Gastroesophageal sphincter (tissue), 4 donors: ENCODE measurements around the gene QARS1. TPM values are rescaled to one million over a fixed set of nuclear protein-coding genes. Genes with fewer than 3 reads are reported as not detected.

Experiments used
- ATAC-seq: fragments of 150-250 bp; one replicate; pipeline ENCODE4 v1.9.1; 2016; ENCODE audit warnings: mild to moderate bottlenecking, moderate library complexity
- H3K27ac ChIP-seq, 4 donors: fragments of 200-600 bp; sonication (generic) in 3 of 4; 1 replicate in 3 of 4; 2 replicates in 1 of 4; pipeline ENCODE4 v1.5.1; 2016 to 2019
- H3K27me3 ChIP-seq: fragments of 200-600 bp; sonication (generic); one replicate; pipeline ENCODE4 v1.5.1; 2019
- H3K36me3 ChIP-seq, 2 donors: fragments of 200-600 bp; sonication (generic); one replicate each; pipeline ENCODE4 v1.5.1; 2019; ENCODE audit warnings: control low read depth in 1 of 2
- H3K4me1 ChIP-seq, 3 donors: fragments of 200-600 bp; sonication (generic); 1 replicate in 2 of 3; 2 replicates in 1 of 3; pipeline ENCODE4 v1.5.1; 2016 to 2019; ENCODE audit warnings: control low read depth in 2 of 3
- H3K4me3 ChIP-seq, 2 donors: fragments of 200-600 bp; sonication (generic); one replicate each; pipeline ENCODE4 v1.5.1; 2019; ENCODE audit warnings: mild to moderate bottlenecking in 1 of 2, moderate library complexity in 1 of 2
- H3K9me3 ChIP-seq, 3 donors: fragments of 200-600 bp; sonication (generic); one replicate each; pipeline ENCODE4 v1.5.1; 2017 to 2019; ENCODE audit warnings: control low read depth in 2 of 3
- EP300 ChIP-seq: sonication (generic); formaldehyde crosslinking; IDR thresholded peaks from one replicate; pipeline ENCODE4 v1.6.1; 2017; ENCODE audit warnings: antibody characterized with exemption, mild to moderate bottlenecking
- POLR2A ChIP-seq, 2 donors: fragments of 450-650 bp; IDR thresholded peaks; one replicate each; pipeline ENCODE4 v1.6.1; 2017; ENCODE audit warnings: antibody characterized with exemption in 2 of 2, mild to moderate bottlenecking in 2 of 2, moderate library complexity in 1 of 2
- POLR2AphosphoS5 ChIP-seq: sonication (generic); formaldehyde crosslinking; IDR thresholded peaks from one replicate; pipeline ENCODE4 v1.6.1; 2017; ENCODE audit warnings: antibody characterized with exemption
- WGBS, 2 donors: methylation state at CpG; one replicate each; pipeline ENCODE4 v1.1.5; 2018; ENCODE audit warnings: low coverage in 1 of 2; 5-methylcytosine and 5-hydroxymethylcytosine counted together
- total RNA-seq, 4 donors: library from RNA; depleted of rRNA; stranded (reverse); fragments of >200 nt; gene quantifications; one replicate each; pipeline ENCODE4 v1.1.0, GENCODE V29; 2016
- TF ChIP-seq, protein P1 (sequence below), 4 experiments: fragments of 200-600 bp in 2 of 4; fragments of 450-650 bp in 2 of 4; sonication (generic) in 1 of 4; IDR thresholded peaks; one replicate each; pipeline ENCODE4 v1.5.1; 2017 to 2019; ENCODE audit warnings: antibody characterized with exemption in 4 of 4, mild to moderate bottlenecking in 2 of 4, moderate library complexity in 2 of 4

QARS1 gene
- total RNA-seq, 4 donors from 2014 or later = 148 to 205 (median 183) TPM

DNA sequence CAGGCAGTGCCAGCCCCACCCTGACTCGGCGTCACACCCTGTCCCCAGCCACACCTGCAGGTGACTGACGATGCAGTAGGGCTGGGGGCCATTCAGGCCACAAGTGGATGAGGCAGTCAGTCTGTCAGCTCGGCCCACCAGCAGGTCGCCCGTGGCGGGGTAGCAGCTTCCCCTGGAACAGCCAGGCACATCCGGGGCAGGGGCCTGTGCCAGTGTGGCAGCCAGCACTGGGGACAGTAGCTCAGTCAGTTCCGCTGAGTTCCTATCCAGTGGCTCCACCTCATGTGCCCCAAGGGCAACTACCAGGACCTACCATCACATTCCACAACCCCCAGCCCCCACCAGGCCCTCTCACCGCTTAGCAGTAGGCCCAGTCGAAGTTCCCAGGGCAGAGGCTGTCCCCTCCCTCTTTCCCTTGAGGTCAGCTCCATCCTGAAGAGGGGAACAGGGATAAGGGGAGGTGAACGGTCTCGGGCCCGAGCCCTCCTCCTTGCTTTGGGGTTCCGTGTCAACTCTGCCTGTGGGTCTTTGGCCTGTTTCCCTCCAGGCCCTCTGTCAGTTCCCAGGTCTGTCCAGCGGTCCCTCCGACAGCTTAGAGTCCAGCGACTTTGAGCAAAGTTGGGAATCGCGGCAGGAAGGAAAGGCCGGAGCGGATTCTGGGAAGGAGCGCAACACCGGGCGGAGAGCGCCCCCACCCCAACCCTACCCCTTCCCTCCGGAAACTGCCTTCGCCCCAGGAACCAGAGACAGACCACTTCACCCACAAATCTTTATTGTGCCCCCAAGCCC, 28.1 kb upstream of the QARS1 start, which contains the start of gene LAMB2:
Gene LAMB2 (minus strand): TSS at position 614 of the 789 bp plus-strand sequence. CDS start 183 bp downstream, at position 431.
- TF ChIP-seq, protein P1, sequence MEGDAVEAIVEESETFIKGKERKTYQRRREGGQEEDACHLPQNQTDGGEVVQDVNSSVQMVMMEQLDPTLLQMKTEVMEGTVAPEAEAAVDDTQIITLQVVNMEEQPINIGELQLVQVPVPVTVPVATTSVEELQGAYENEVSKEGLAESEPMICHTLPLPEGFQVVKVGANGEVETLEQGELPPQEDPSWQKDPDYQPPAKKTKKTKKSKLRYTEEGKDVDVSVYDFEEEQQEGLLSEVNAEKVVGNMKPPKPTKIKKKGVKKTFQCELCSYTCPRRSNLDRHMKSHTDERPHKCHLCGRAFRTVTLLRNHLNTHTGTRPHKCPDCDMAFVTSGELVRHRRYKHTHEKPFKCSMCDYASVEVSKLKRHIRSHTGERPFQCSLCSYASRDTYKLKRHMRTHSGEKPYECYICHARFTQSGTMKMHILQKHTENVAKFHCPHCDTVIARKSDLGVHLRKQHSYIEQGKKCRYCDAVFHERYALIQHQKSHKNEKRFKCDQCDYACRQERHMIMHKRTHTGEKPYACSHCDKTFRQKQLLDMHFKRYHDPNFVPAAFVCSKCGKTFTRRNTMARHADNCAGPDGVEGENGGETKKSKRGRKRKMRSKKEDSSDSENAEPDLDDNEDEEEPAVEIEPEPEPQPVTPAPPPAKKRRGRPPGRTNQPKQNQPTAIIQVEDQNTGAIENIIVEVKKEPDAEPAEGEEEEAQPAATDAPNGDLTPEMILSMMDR (IDR thresholded peaks at IDR 0.05) = peak in 2 of 4 experiments; percentile 6 to 22
- peak; percentile 2 to 43 for TF ChIP-seq POLR2A (IDR thresholded peaks at IDR 0.05)
- TF ChIP-seq EP300 = no peak
- peak; percentile 53 for TF ChIP-seq POLR2AphosphoS5
- H3K4me1 ChIP-seq = peaks cover 0 to 51% (median 27%) of the 10 kb centered on the region in 3 donors
- peaks cover 0 to 39% of the 10 kb centered on the region in 2 donors for H3K36me3 ChIP-seq
- 0% methylated on average over 7 of the region's 28 CpGs; no CpG with 5 or more reads in 1 of the 2 donors for WGBS, 2 donors
- peak within 1 kb of the TSS; percentile 68 to 95 (median 90) for H3K27ac ChIP-seq
- H3K9me3 ChIP-seq = no peaks in the 10 kb centered on the region
- peaks cover 2% of the 10 kb centered on the region for H3K27me3 ChIP-seq
- peak within 1 kb of the TSS; percentile 78 to 92 for H3K4me3 ChIP-seq
- peak; percentile 85 for ATAC-seq

DNA sequence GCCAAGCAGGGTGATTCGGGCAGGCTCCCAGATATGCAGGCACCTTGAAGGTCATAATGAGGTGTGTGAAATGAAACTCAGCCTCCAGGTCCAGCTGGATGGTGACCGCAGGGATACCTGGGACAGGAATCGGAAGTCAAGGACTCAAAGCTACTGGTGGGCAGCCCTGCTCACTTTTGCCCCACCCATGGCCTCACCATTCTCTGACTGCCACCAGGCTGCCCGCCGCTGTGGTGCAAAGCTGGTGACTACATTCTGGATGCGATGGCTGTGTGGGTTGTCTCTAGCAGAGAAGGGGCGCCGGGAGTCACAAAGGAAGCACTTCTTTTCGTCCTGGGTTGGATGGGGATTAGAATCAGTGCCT, 27.5 kb upstream of the QARS1 start:
- WGBS, 2 donors = 34% methylated on average over 3 of the region's 9 CpGs; no CpG with 5 or more reads in 1 of the 2 donors
- ATAC-seq = no peak
- H3K27ac ChIP-seq = peak overlapping the region; percentile 68 to 95 (median 90)
- peaks cover 0 to 51% (median 27%) of the 10 kb centered on the region in 3 donors for H3K4me1 ChIP-seq
- peaks cover 0 to 45% of the 10 kb centered on the region in 2 donors for H3K36me3 ChIP-seq
- no peaks in the 10 kb centered on the region for H3K9me3 ChIP-seq
- H3K27me3 ChIP-seq = no peaks in the 10 kb centered on the region
- H3K4me3 ChIP-seq = peak overlapping the region; percentile 78 to 92
- TF ChIP-seq POLR2A (IDR thresholded peaks at IDR 0.05) = no peak
- TF ChIP-seq EP300 = no peak

DNA sequence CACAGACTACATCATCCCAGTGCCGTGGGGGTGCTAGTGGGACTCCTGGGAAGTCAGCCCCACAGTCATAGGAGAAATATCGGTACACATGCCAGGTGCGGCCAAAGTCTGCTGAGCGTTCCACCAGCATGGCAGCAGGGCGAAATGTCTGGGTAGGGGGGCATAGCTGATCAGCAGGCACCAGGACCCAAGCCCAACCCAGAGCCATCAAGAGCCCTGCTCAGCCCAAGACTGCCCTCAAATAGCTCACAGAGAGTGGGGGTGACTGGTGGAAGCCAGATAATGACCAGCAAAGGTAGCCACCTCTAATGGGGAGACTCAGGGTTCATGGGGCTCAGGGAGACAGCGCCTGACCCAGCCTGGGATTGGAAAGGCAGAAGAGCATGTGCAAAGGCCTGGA, 27.0 kb upstream of the QARS1 start:
- WGBS, 2 donors = 91% methylated on average over 3 of the region's 6 CpGs; no CpG with 5 or more reads in 1 of the 2 donors
- Histone ChIP-seq H3K9me3 (no peaks in the 10 kb centered on the region), H3K27ac (peak overlapping the region in 3 of 4 donors; percentile 90 to 95 (median 91)), H3K27me3 (no peaks in the 10 kb centered on the region), H3K4me3 (peak overlapping the region; percentile 78 to 92), H3K36me3 (peaks cover 0 to 50% of the 10 kb centered on the region in 2 donors), H3K4me1 (peaks cover 0 to 51% (median 27%) of the 10 kb centered on the region in 3 donors)
- TF ChIP-seq EP300 (no peak), POLR2A (IDR thresholded peaks at IDR 0.05) (no peak), POLR2AphosphoS5 (no peak)
- TF ChIP-seq, protein P1 (IDR thresholded peaks at IDR 0.05) = no peak
- no peak for ATAC-seq

DNA sequence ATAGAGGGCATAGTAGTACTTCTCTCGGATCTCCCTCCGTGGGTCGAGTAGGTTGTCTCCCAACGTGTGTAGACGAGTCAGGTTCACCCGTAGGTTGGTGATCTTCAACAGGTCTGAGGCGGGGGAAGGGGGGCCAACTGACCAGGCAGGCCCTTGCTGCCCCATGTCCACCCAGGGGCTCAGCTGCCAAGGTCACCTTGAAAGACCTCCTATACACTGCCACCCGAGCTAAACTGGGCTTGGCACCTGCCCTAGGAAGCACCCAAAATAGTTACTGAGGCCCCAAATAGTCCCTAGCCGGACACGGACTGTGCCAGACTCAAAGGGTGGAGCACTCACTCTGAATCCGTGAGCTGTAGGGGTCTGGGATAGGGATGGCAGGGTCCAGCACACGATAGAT, 26.5 kb upstream of the QARS1 start:
- TF ChIP-seq POLR2AphosphoS5 (no peak), EP300 (no peak), POLR2A (IDR thresholded peaks at IDR 0.05) (no peak)
- Histone ChIP-seq H3K4me3 (peak overlapping the region in 1 of 2 donors; percentile 78), H3K4me1 (peaks cover 0 to 51% (median 27%) of the 10 kb centered on the region in 3 donors), H3K36me3 (peaks cover 0 to 55% of the 10 kb centered on the region in 2 donors), H3K27ac (peak overlapping the region in 3 of 4 donors; percentile 90 to 95 (median 91)), H3K27me3 (no peaks in the 10 kb centered on the region), H3K9me3 (no peaks in the 10 kb centered on the region)
- WGBS, 2 donors = 73% methylated on average over 3 of the region's 12 CpGs; no CpG with 5 or more reads in 1 of the 2 donors
- ATAC-seq = no peak

DNA sequence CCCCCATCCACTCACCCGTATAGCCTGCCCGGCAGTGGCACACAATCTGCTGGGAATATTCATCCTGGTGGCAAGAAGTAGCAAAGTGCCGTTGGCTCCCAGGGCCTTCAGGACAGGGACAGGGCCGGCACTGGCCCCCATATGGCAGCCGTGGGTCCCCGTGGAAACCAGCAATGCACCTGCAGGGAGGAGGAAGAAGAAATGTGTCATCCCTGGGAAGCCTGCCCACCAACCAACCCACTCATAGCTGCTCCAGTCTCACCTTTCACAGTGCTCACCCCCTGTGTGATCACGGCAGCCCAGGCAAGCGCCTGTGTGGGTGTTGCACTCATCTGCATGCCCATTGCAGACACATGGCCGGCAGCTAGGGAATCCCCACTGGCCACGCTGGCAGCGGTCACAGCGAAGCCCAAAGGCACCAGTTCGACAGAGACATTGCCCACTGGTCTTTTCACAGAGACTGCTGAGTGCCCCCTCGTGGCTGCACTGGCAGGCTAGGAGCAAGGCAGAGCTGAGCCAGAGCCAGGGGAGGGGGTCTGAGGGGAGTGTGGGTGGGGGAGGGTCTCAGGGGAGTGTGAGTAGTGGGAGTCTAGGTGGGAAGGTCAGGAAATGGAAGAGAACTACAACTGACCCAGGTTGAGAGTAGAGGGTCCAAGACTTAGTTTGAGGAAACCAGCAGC, 20.6 kb upstream of the QARS1 start:
- no peak for ATAC-seq
- H3K27me3 ChIP-seq = no peaks in the 10 kb centered on the region

More for the DNA sequence above, 20.6 kb upstream of the QARS1 start:
- TF ChIP-seq POLR2AphosphoS5 (no peak), EP300 (no peak), POLR2A (IDR thresholded peaks at IDR 0.05) (no peak)
- TF ChIP-seq, protein P1 (IDR thresholded peaks at IDR 0.05) = no peak
- peaks cover 0 to 92% of the 10 kb centered on the region in 2 donors for H3K36me3 ChIP-seq
- no peak overlapping the region for H3K4me3 ChIP-seq
- 100% methylated on average over 2 of the region's 14 CpGs; no CpG with 5 or more reads in 1 of the 2 donors for WGBS, 2 donors
- H3K9me3 ChIP-seq = no peaks in the 10 kb centered on the region
- H3K27ac ChIP-seq = peak overlapping the region in 1 of 4 donors; percentile 5
- peaks cover 0 to 25% (median 5%) of the 10 kb centered on the region in 3 donors for H3K4me1 ChIP-seq
